ENCODE measurements around the gene RAB7A. TPM values are rescaled to one million over a fixed set of nuclear protein-coding genes. Genes with fewer than 3 reads are reported as not detected.
A peak's percentile ranks its signal among the peaks of the same experiment; 100 is the strongest.
"Not testable (repeated sequence)": the region's sequence is repeated elsewhere in the genome, so short reads cannot be mapped to it uniquely, and the experiment has no call there.

RAB7A gene
- total RNA-seq, 2 experiments from 2014 or later: 222 to 228 TPM

DNA sequence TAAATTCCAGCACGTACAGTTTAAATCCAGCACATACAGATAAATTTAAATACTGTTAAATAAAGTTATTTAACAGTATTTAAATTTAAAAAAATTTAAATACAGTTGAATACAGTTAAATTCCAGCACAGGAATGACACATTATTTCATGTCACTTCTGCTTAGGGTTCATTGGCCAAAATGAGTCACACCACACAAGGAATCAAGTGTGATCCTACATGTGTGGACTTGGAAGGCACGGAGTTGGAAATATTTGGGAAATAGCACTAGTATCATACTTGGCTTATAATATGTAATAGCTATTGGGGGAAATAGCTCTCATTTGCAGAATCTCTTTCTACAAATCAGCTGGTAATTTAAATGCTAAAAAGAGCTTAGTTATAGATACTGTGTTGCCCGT is 10.6 kb downstream of the RAB7A start:
- Mint-ChIP-seq H3K36me3 (ENCODE audit: low read depth) (peaks cover 25% of the 10 kb centered on the region), H3K4me1 (ENCODE audit: low read depth) (peaks cover 59% of the 10 kb centered on the region), H3K9me3 (no peaks in the 10 kb centered on the region), H3K4me3 (no peak overlapping the region), H3K27ac (no peak overlapping the region), H3K27me3 (ENCODE audit: low read depth) (no peaks in the 10 kb centered on the region)
- CTCF ChIA-PET: interaction anchor here (0.6 to 0.8 kb wide), 3 partner anchors 23 to 67 kb away, joined by 3 read pairs; no protein-coding TSS in a partner anchor
- intact Hi-C loops (cut with micrococcal nuclease): no loop called here
- DNase-seq: no peak

DNA sequence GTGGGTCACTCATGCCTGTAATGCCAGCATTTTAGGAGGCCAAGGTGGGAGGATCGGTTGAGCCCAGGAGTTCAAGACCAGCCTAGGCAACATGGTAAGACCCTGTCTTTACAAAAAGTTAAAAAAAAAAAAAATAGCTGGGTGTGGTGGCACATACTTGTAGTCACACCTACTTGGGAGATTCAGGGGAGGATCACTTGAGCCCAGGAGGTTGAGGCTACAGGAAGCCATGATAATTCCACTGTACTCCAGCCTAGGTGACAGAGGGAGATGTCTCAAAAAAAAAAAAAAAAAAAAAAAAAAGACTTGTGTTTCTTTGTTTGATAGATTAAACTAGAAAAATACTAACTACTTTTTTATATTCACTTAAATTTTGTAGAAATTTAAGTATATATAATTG is 14.6 kb downstream of the RAB7A start:
- CTCF ChIA-PET: interaction anchor here (1.0 to 1.5 kb wide), 2 partner anchors 11 to 59 kb away, joined by 3 read pairs; no protein-coding TSS in a partner anchor

DNA sequence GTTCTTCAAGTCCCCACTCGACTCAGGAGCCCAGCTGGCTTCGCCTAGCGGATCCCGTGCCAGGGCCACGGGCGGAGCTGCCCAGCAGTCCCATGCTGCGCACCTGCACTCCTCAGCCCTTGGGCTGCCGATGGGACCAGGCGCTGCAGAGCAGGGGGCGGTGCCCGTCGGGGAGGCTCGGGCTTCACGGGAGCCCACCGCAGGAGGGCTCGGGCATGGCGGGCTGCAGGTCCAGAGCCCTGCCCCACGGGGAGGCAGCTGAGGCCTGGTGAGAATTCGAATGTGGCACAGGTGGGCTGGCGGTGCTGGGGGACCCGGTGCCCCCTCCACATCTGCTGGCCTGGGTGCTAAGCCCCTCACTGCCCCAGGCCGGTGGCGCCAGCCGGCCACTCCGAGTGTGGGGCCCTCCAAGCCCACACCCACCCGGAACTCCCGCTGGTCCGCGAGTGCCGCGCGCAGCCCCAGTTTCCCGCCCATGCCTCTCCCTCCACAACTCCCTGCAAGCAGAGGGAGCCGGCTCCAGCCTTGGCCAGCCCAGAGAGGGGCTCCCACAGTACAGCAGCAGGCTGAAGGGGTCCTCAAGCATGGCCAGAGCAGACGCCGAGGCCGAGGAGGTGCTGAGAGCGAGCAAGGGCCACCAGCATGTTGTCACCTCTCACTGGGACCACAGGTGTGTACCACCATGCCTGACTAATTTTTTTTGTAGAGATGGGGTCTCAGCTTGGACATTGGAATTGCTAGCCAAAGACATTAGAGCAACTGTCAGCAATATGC is 17.0 kb downstream of the RAB7A start:
- H3K27ac Mint-ChIP-seq: no peak overlapping the region
- H3K36me3 Mint-ChIP-seq (ENCODE audit: low read depth): peaks cover 36% of the 10 kb centered on the region
- H3K27me3 Mint-ChIP-seq (ENCODE audit: low read depth): no peaks in the 10 kb centered on the region
- H3K4me1 Mint-ChIP-seq (ENCODE audit: low read depth): peaks cover 32% of the 10 kb centered on the region
- intact Hi-C loops (cut with micrococcal nuclease): no loop called here
- CTCF ChIA-PET: interaction anchor here (1.2 kb wide), 1 partner anchor 47 kb away, joined by 3 read pairs; no protein-coding TSS in a partner anchor
- H3K4me3 Mint-ChIP-seq: no peak overlapping the region
- DNase-seq: no peak
- H3K9me3 Mint-ChIP-seq: no peaks in the 10 kb centered on the region

More for the DNA sequence above, 14.6 kb downstream of the RAB7A start:
- H3K4me3 Mint-ChIP-seq: no peak overlapping the region
- peaks cover 32% of the 10 kb centered on the region for H3K36me3 Mint-ChIP-seq (ENCODE audit: low read depth)
- H3K4me1 Mint-ChIP-seq (ENCODE audit: low read depth): peaks cover 32% of the 10 kb centered on the region
- peak overlapping the region; percentile 67 for H3K27ac Mint-ChIP-seq
- no peaks in the 10 kb centered on the region for H3K9me3 Mint-ChIP-seq
- H3K27me3 Mint-ChIP-seq (ENCODE audit: low read depth): no peaks in the 10 kb centered on the region
- intact Hi-C loops (cut with micrococcal nuclease): no loop called here
- DNase-seq: no peak

DNA sequence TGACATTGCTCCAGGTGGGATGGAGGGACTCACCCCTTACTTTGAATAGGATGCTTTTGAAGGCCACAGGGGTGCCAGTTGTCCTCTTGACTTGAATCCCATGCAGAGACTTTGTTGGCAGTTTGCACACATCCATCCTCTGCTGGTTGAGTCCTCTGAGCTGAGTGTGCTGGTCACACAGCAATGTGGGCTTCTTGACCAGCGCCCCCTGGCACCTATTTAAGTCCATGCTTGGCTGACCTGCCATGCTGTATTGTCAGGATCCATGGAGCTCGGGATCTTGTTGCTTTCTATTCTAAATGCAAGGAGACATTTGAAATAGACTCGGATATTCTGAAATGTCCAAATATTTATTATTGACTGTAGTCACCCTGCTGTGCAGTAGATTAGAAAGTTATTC is 19.8 kb downstream of the RAB7A start:
- CTCF ChIA-PET: interaction anchor here (1.5 kb wide), 1 partner anchor 65 kb away, joined by 3 read pairs; no protein-coding TSS in a partner anchor
- Mint-ChIP-seq H3K36me3 (ENCODE audit: low read depth) (peaks cover 38% of the 10 kb centered on the region), H3K4me1 (ENCODE audit: low read depth) (peaks cover 41% of the 10 kb centered on the region), H3K27me3 (ENCODE audit: low read depth) (no peaks in the 10 kb centered on the region), H3K27ac (no peak overlapping the region), H3K9me3 (no peaks in the 10 kb centered on the region), H3K4me3 (no peak overlapping the region)
- intact Hi-C loops (cut with micrococcal nuclease): no loop called here
- DNase-seq: no peak

DNA sequence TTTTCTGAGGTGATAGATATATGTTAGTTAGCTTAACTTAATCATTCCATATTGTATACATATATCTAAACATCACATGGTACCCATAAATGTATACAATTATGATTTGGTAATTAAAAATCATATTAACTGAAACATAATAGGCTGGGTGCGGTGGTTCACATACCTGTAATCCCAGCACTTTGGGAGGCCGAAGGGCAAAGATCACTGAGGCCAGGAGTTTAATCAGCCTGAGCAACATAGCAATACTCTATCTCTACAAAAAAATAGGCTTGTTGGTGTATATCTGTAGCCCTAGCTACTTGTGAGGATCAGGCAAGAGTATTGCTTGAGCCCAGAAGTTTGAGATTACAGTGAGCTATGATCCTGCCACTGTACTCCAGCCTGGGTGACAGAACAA is 20.9 kb downstream of the RAB7A start:
- CTCF ChIA-PET: interaction anchor here (1.0 kb wide), 1 partner anchor 49 kb away, joined by 3 read pairs; no protein-coding TSS in a partner anchor
- H3K9me3 Mint-ChIP-seq: no peaks in the 10 kb centered on the region
- H3K27me3 Mint-ChIP-seq (ENCODE audit: low read depth): no peaks in the 10 kb centered on the region
- H3K27ac Mint-ChIP-seq: no peak overlapping the region
- peaks cover 35% of the 10 kb centered on the region for H3K36me3 Mint-ChIP-seq (ENCODE audit: low read depth)
- H3K4me1 Mint-ChIP-seq (ENCODE audit: low read depth): peaks cover 46% of the 10 kb centered on the region
- intact Hi-C loops (cut with micrococcal nuclease): no loop called here
- H3K4me3 Mint-ChIP-seq: no peak overlapping the region
- DNase-seq: no peak

DNA sequence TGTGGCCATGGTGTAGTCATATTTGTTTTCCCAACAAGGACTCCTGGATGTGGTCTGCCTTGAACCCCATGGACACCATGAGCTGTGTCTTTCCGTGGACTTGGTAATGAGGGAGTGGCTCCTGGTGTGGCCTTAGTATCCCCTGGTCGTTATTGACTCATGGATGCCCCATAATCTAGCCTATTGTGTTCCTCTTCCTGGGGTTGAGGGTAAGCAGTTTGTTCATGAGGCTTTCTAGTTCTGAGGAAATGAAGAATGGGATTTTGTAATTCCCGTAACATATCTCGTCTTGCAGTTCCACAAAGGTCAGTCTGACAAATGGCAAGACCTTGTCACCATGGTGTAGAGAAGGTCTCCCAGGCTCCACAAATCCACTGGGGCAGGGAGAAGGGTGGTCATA is 22.6 kb downstream of the RAB7A start:
- CTCF ChIA-PET: no interaction called here
- H3K9me3 Mint-ChIP-seq: no peaks in the 10 kb centered on the region
- no peaks in the 10 kb centered on the region for H3K27me3 Mint-ChIP-seq (ENCODE audit: low read depth)
- peaks cover 55% of the 10 kb centered on the region for H3K4me1 Mint-ChIP-seq (ENCODE audit: low read depth)
- peaks cover 31% of the 10 kb centered on the region for H3K36me3 Mint-ChIP-seq (ENCODE audit: low read depth)
- DNase-seq: no peak
- H3K4me3 Mint-ChIP-seq: no peak overlapping the region
- H3K27ac Mint-ChIP-seq: no peak overlapping the region
- intact Hi-C loops (cut with micrococcal nuclease): no loop called here

DNA sequence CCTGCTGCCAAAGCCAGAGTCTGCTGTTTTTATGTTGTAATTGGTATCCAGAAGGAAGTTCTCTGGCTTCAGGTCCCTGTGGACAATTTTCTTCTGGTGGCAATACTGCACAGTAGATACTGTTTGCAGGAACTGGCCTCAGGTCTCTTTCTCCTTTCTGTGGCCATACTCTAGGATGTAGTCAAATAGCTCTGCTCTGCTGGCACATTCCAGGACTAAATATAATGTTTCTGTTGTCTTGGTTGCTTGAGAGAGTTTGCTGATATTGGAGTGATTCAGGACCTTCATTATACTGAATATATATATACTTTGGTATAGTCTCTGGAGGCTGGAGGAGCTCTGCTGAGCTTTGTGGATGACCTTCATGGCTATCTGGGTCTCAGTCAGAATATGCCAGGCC is 23.1 kb downstream of the RAB7A start:
- no peak for DNase-seq
- CTCF ChIA-PET: no interaction called here
- no peaks in the 10 kb centered on the region for H3K27me3 Mint-ChIP-seq (ENCODE audit: low read depth)
- H3K36me3 Mint-ChIP-seq (ENCODE audit: low read depth): peaks cover 30% of the 10 kb centered on the region
- H3K4me3 Mint-ChIP-seq: no peak overlapping the region
- peaks cover 57% of the 10 kb centered on the region for H3K4me1 Mint-ChIP-seq (ENCODE audit: low read depth)
- intact Hi-C loops (cut with micrococcal nuclease): no loop called here
- H3K9me3 Mint-ChIP-seq: no peaks in the 10 kb centered on the region
- no peak overlapping the region for H3K27ac Mint-ChIP-seq

DNA sequence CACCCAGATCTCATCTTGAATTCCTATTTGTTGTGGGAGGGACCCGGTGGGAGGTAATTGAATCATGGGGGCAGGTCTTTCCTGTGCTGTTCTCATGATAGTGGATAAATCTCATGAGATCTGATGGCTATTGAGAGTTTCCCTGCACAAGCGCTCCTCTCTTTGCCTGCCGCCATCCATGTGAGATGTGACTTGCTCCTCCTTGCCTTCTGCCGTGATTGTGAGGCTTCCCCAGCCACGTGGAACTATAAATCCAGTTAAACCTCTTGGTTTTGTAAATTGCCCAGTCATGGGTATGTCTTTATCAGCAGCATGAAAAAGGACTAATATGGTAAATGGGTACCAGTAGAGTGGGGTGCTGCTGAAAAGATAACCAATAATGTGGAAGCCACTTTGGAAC is 23.6 kb downstream of the RAB7A start:
- H3K4me3 Mint-ChIP-seq; DNase-seq; H3K27me3 Mint-ChIP-seq (ENCODE audit: low read depth); intact Hi-C loops (cut with micrococcal nuclease); H3K9me3 Mint-ChIP-seq: not testable (repeated sequence)
- CTCF ChIA-PET: interaction anchor here (0.7 kb wide), 1 partner anchor 15 kb away, joined by 3 read pairs; no protein-coding TSS in a partner anchor
- Mint-ChIP-seq H3K27ac (peak overlapping the region; percentile 57), H3K4me1 (ENCODE audit: low read depth) (peaks cover 60% of the 10 kb centered on the region), H3K36me3 (ENCODE audit: low read depth) (peaks cover 33% of the 10 kb centered on the region)

DNA sequence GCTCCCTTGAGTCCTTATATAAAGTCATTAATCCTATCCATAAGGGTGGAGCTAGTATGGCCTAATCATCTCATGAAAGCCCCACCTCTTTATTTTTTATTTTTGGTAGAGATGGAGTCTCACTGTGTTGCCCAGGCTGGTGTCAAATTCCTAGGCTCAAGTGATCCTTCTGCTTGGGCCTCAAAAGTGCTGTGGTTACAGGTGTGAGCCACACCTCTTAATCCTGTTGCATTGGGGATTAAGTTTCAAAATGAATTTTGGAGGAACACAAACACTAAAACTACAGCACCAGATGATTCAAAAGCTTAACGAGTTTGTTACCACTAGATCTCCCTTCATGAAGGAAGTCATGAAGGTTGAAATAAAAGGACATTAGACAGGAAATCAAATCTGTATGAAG is 27.7 kb downstream of the RAB7A start:
- Mint-ChIP-seq H3K27me3 (ENCODE audit: low read depth) (no peaks in the 10 kb centered on the region), H3K36me3 (ENCODE audit: low read depth) (peaks cover 32% of the 10 kb centered on the region), H3K27ac (peak overlapping the region; percentile 47), H3K4me1 (ENCODE audit: low read depth) (peaks cover 61% of the 10 kb centered on the region), H3K4me3 (no peak overlapping the region), H3K9me3 (peaks cover 3% of the 10 kb centered on the region)
- CTCF ChIA-PET: interaction anchor here (0.6 to 1.0 kb wide), 5 partner anchors 9 to 217 kb away, joined by 3 read pairs; no protein-coding TSS in a partner anchor
- intact Hi-C loops (cut with micrococcal nuclease): no loop called here
- DNase-seq: peak; percentile 43

DNA sequence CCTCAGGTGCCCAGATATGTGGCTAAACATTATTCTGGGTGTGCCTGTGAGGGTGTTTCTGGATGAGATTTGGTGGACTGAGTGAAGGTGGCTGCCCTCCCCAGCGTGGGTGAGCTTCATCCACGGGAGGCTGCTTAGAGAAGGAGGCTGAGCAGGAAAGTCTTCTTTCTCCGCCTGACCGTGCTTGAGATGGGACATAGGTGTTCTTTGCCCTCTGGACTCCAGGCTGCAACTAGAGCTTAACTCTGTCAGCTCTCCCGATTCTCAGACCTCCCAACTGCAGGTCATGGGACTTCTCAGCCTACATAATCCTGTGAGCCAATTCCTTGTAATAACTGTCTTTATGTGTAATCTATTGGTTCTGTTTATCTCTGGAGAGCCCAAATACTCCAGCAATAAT is 34.1 kb downstream of the RAB7A start:
- Mint-ChIP-seq H3K4me1 (ENCODE audit: low read depth) (peaks cover 58% of the 10 kb centered on the region), H3K27me3 (ENCODE audit: low read depth) (no peaks in the 10 kb centered on the region), H3K36me3 (ENCODE audit: low read depth) (peaks cover 21% of the 10 kb centered on the region), H3K9me3 (peaks cover 3% of the 10 kb centered on the region), H3K27ac (no peak overlapping the region), H3K4me3 (no peak overlapping the region)
- DNase-seq: no peak
- CTCF ChIA-PET: interaction anchor here (0.7 to 1.4 kb wide), 3 partner anchors 23 to 118 kb away, joined by 3 to 4 read pairs (median 3); no protein-coding TSS in a partner anchor
- intact Hi-C loops (cut with micrococcal nuclease): loop anchor here (2.0 kb wide), 1 partner anchor 19 kb away; no protein-coding TSS in a partner anchor

DNA sequence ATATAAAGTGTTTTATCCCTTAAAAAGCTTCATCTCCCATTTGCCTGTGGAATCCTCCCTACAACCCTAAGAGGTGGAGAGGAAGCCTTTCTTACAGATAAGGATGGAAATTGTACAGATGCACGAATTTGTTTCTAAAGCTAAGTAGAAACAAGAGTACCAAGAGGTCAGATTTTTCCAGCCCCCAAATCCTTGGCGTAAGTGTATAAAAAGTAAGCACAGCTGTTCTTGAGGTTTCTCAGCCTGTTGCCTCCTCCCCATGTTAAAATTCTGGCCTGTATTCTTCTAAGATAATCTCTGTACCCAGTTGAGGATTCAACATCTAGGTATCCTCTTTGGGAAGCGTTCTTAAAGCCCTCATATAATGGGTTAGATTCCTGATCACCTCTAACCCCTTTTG is 34.9 kb downstream of the RAB7A start:
- DNase-seq: no peak
- Mint-ChIP-seq H3K4me1 (ENCODE audit: low read depth) (peaks cover 64% of the 10 kb centered on the region), H3K27ac (no peak overlapping the region), H3K27me3 (ENCODE audit: low read depth) (no peaks in the 10 kb centered on the region), H3K4me3 (no peak overlapping the region), H3K9me3 (no peaks in the 10 kb centered on the region), H3K36me3 (ENCODE audit: low read depth) (peaks cover 22% of the 10 kb centered on the region)
- CTCF ChIA-PET: interaction anchor here (1.1 kb wide), 1 partner anchor 34 kb away, joined by 3 read pairs; no protein-coding TSS in a partner anchor
- intact Hi-C loops (cut with micrococcal nuclease): loop anchor here (2.0 kb wide), 1 partner anchor 18 kb away; no protein-coding TSS in a partner anchor

DNA sequence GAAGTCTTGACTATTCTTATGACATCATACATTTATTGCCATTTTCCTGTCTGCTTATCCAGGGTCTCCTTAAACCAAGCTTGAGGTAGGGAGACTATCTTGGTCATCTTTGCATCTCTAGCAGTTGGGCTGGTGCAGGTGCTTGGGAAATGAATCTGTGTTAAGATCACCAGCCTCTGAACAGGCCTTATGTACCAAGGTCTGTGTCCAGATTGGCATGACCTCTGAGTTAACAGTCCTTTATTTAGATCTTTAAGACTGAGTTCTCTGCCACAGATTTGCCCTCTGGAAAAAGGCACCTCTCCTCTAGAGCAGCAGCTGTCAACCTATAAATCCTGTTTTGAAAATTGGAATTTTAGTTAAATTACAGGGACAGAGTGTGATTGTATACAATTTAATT is 35.4 kb downstream of the RAB7A start:
- Mint-ChIP-seq H3K36me3 (ENCODE audit: low read depth) (peaks cover 20% of the 10 kb centered on the region), H3K4me1 (ENCODE audit: low read depth) (peaks cover 67% of the 10 kb centered on the region)
- CTCF ChIA-PET: interaction anchor here (1.1 kb wide), 1 partner anchor 34 kb away, joined by 3 read pairs; no protein-coding TSS in a partner anchor

More for the DNA sequence above, 35.4 kb downstream of the RAB7A start:
- intact Hi-C loops (cut with micrococcal nuclease): loop anchor here (2.0 kb wide), 1 partner anchor 17 kb away; no protein-coding TSS in a partner anchor
- Mint-ChIP-seq H3K9me3 (no peaks in the 10 kb centered on the region), H3K27ac (no peak overlapping the region), H3K4me3 (no peak overlapping the region), H3K27me3 (ENCODE audit: low read depth) (no peaks in the 10 kb centered on the region)
- DNase-seq: no peak

All from activated naive CD4-positive, alpha-beta T cell treated with anti-CD3 and anti-CD28 coated beads for 36 hours (primary cell).